PC-3 (cell line): Measurements from ENCODE around the gene BASP1.

Source experiments
- CTCF ChIP-seq: fragments of 300-600 bp; sonication (generic); conservative IDR thresholded peaks from 2 replicates; pipeline ENCODE4 v1.5.1; 2017; ENCODE audit warnings: antibody characterized with exemption, low read depth, mild to moderate bottlenecking, low read length
- EZH2 ChIP-seq: fragments of 300-600 bp; sonication (generic); IDR thresholded peaks from one replicate; pipeline ENCODE4 v1.6.1; 2017; ENCODE audit warnings: antibody characterized with exemption, mild to moderate bottlenecking, low read length; ENCODE audit not compliant: unreplicated experiment

GRCh38 chr5:17232405-17232804, 15.0 kb downstream of the BASP1 start:
- TF ChIP-seq EZH2: no peak
- no peak for TF ChIP-seq CTCF
